ENCODE results near the gene DRC3.

DNA sequence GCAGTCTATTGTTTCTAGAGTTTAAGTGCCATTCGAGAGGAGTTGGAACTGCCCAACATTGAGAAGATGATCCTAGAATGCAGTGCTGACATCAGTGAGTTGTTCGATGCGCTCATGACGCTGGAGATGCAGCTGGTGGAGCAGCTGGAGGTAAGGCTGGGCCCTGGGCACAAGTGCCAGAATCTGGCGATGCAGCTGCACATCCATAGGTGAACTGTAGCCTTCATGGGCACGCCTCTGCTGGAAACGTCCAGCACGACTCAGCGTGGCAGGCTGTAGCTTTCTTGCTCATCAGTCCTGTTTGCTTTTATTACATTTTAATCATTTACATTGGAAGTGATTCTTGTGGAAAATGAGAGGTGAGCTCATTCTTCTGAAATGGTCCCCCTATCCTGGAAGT lies 31.7 kb downstream of the DRC3 start:
- TF ChIP-seq POLR2A (IDR thresholded peaks at IDR 0.05; ENCODE audit: low read depth) (no peak), CTCF (IDR thresholded peaks at IDR 0.05) (no peak)

Measured in esophagus muscularis mucosa (tissue), 3 donors.